Mesenchymal stem cell (in vitro differentiated cells and primary cell): ENCODE measurements around the gene MYLK.
A peak's percentile ranks its signal among the peaks of the same experiment; 100 is the strongest.

Experiments
- DNase-seq: peaks from one replicate; pipeline ENCODE4 v3.0.0-alpha.2; 2013
- H2AFZ ChIP-seq: one replicate; pipeline ENCODE4 v1.6.1; 2013; ENCODE audit warnings: low read depth, mild to moderate bottlenecking, control low read depth, inconsistent platforms, low read length, moderate library complexity
- H2AK5ac ChIP-seq: 2 replicates; pipeline ENCODE4 v1.6.1; 2013; ENCODE audit warnings: low read length, moderate library complexity, mild to moderate bottlenecking, inconsistent platforms; ENCODE audit not compliant: severe bottlenecking
- H2BK120ac ChIP-seq: one replicate; pipeline ENCODE4 v1.6.1; 2013; ENCODE audit warnings: low read depth, mild to moderate bottlenecking, inconsistent platforms, low read length, moderate library complexity
- H2BK12ac ChIP-seq, 2 experiments: one replicate each; pipeline ENCODE4 v1.6.1; 2013; ENCODE audit warnings: inconsistent platforms in 2 of 2, low read length in 2 of 2, mild to moderate bottlenecking in 2 of 2, moderate library complexity in 2 of 2, control low read depth in 1 of 2
- H2BK15ac ChIP-seq: one replicate; pipeline ENCODE4 v1.6.1; 2013; ENCODE audit warnings: mild to moderate bottlenecking, low read depth, inconsistent platforms; ENCODE audit not compliant: poor library complexity, severe bottlenecking
- H2BK5ac ChIP-seq: 2 replicates; pipeline ENCODE4 v1.6.1; 2013; ENCODE audit warnings: low read depth, mild to moderate bottlenecking, low read length, control low read depth, inconsistent platforms; ENCODE audit not compliant: poor library complexity, severe bottlenecking
- H3K14ac ChIP-seq, 2 experiments: one replicate each; pipeline ENCODE4 v1.6.1; 2013; ENCODE audit warnings: inconsistent platforms in 2 of 2, low read length in 2 of 2, control low read depth in 1 of 2, mild to moderate bottlenecking in 1 of 2, moderate library complexity in 1 of 2
- H3K18ac ChIP-seq, 2 experiments: one replicate each; pipeline ENCODE4 v1.6.1; 2013; ENCODE audit warnings: inconsistent platforms in 2 of 2, low read length in 2 of 2, control low read depth in 1 of 2, low read depth in 1 of 2, mild to moderate bottlenecking in 1 of 2
- H3K23ac ChIP-seq, 2 experiments: one replicate each; pipeline ENCODE4 v1.6.1; 2013; ENCODE audit warnings: inconsistent platforms in 2 of 2, low read length in 2 of 2, mild to moderate bottlenecking in 2 of 2, moderate library complexity in 2 of 2, control low read depth in 1 of 2
- H3K27ac ChIP-seq: 2 replicates; pipeline ENCODE4 v1.5.1; 2013; ENCODE audit warnings: mild to moderate bottlenecking, moderate library complexity, low read length, control low read depth, inconsistent platforms; ENCODE audit not compliant: poor library complexity, severe bottlenecking
- H3K27me3 ChIP-seq, 2 experiments: 2 replicates each; pipeline versions ENCODE4 v1.6.1 to v1.7.0; 2013; ENCODE audit warnings: low read length in 2 of 2, mild to moderate bottlenecking in 2 of 2, moderate library complexity in 2 of 2, control low read depth in 1 of 2, inconsistent platforms in 1 of 2; ENCODE audit not compliant: control insufficient read depth in 1 of 2, insufficient read depth in 1 of 2
- H3K36me3 ChIP-seq, 2 experiments: 2 replicates each; pipeline versions ENCODE4 v1.6.1 to v1.7.0; 2013; ENCODE audit warnings: low read length in 2 of 2, control low read depth in 1 of 2, inconsistent platforms in 1 of 2, low read depth in 1 of 2, mild to moderate bottlenecking in 1 of 2; ENCODE audit not compliant: insufficient read depth in 2 of 2, control insufficient read depth in 1 of 2
- H3K4ac ChIP-seq, 2 experiments: one replicate each; pipeline ENCODE4 v1.6.1; 2013; ENCODE audit warnings: inconsistent platforms in 2 of 2, low read length in 2 of 2, mild to moderate bottlenecking in 2 of 2, moderate library complexity in 2 of 2, control low read depth in 1 of 2, low read depth in 1 of 2
- H3K4me1 ChIP-seq: 2 replicates; pipeline ENCODE4 v1.6.1; 2013; ENCODE audit warnings: low read depth, low read length, control low read depth; ENCODE audit not compliant: control insufficient read depth, insufficient read depth
- H3K4me2 ChIP-seq: 2 replicates; pipeline ENCODE4 v1.6.1; 2013; ENCODE audit warnings: low read length, mild to moderate bottlenecking, inconsistent platforms; ENCODE audit not compliant: poor library complexity, severe bottlenecking
- H3K4me3 ChIP-seq, 2 experiments: 2 replicates each; pipeline versions ENCODE4 v1.5.1 to v1.7.0; 2013; ENCODE audit warnings: low read length in 2 of 2, mild to moderate bottlenecking in 2 of 2, control low read depth in 1 of 2, low read depth in 1 of 2; ENCODE audit not compliant: insufficient read depth in 1 of 2
- H3K79me1 ChIP-seq: replicated peaks from 2 replicates; pipeline ENCODE4 v1.6.1; 2013; ENCODE audit warnings: mild to moderate bottlenecking, control low read depth, low read length, inconsistent platforms; ENCODE audit not compliant: poor library complexity, severe bottlenecking
- H3K9ac ChIP-seq: 2 replicates; pipeline ENCODE4 v1.7.0; 2013; ENCODE audit warnings: mild to moderate bottlenecking, low read length, moderate library complexity
- H3K9me3 ChIP-seq: 2 replicates; pipeline ENCODE4 v1.7.0; 2013; ENCODE audit warnings: mild to moderate bottlenecking, low read length; ENCODE audit not compliant: control insufficient read depth
- H4K8ac ChIP-seq: one replicate; pipeline ENCODE4 v1.6.1; 2013; ENCODE audit warnings: inconsistent platforms, mild to moderate bottlenecking, low read length, moderate library complexity
- H4K91ac ChIP-seq: one replicate; pipeline ENCODE4 v1.6.1; 2013; ENCODE audit warnings: mild to moderate bottlenecking, low read length, inconsistent platforms
- WGBS: methylation state at CpG from one replicate; pipeline ENCODE4 v1.1.7; 2013; ENCODE audit warnings: mixed read lengths; 5-methylcytosine and 5-hydroxymethylcytosine counted together

The MYLK gene

DNA sequence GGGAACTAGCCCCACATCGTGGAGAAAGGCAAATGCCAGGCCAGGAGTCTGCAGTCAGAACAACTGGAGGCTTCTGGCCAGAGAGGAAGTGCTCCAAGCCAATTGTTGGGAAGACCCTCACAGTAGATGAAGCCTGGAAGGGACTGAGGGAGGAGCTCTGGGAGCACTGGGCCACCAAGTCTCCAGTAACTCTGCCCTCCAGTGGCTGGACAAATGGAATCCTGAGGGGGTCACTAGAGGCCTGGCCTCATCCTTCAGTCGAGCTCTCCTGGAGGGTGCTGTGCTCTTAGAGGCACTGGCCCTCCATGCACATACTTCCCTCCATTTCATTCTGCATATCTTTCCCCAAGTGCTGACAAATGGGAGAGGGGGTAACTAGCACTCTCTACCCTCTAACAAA lies 103.0 kb downstream of the MYLK start:
- peak overlapping the region; percentile 59 to 84 for H3K4ac ChIP-seq
- H3K4me2 ChIP-seq: no peak overlapping the region
- peak overlapping the region; percentile 24 for H4K8ac ChIP-seq
- peaks cover 27% of the 10 kb centered on the region for H3K79me1 ChIP-seq
- H3K18ac ChIP-seq: peak overlapping the region; percentile 50 to 75
- H3K4me3 ChIP-seq: no peak overlapping the region
- peak overlapping the region in 1 of 2 experiments; percentile 48 for H3K23ac ChIP-seq
- no peak overlapping the region for H2BK5ac ChIP-seq
- no peaks in the 10 kb centered on the region for H3K9me3 ChIP-seq
- peak overlapping the region; percentile 82 for H2BK15ac ChIP-seq
- no peak overlapping the region for H2AFZ ChIP-seq
- DNase-seq: no peak
- peak overlapping the region; percentile 12 to 86 for H2BK12ac ChIP-seq
- H2BK120ac ChIP-seq: peak overlapping the region; percentile 1
- peak overlapping the region; percentile 61 for H3K27ac ChIP-seq
- no peak overlapping the region for H3K9ac ChIP-seq
- peak overlapping the region in 1 of 2 experiments; percentile 13 for H3K14ac ChIP-seq
- H3K4me1 ChIP-seq: peaks cover 13% of the 10 kb centered on the region
- WGBS: 91% methylated on average over 2 of the region's 2 CpGs
- peak overlapping the region; percentile 76 for H4K91ac ChIP-seq
- H3K36me3 ChIP-seq: peaks cover 8 to 29% of the 10 kb centered on the region in 2 experiments
- no peaks in the 10 kb centered on the region for H3K27me3 ChIP-seq
- H2AK5ac ChIP-seq: peak overlapping the region; percentile 58

DNA sequence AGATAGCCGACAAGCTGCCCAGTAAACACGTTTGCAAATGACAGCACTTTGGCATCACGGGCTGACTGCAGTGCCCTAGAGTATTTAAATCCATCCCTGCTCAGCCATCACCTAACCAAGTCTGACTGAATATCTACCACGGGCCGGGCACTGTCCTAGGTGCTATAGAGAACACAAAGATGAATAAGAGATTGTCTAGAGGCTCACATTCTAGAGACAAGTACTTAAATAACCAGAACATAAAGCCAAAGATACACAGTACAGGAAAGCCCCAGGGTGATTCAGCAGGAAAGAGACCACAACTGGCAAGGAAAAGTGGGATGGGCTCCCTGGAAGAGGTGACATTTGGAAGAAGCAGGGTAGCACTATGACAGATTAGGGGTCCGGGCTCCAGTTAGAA lies 103.5 kb downstream of the MYLK start:
- 86% methylated on average over 4 of the region's 6 CpGs for WGBS
- no peak overlapping the region for H3K9ac ChIP-seq
- DNase-seq: peak; percentile 71
- H3K4ac ChIP-seq: peak overlapping the region in 1 of 2 experiments; percentile 84
- peak overlapping the region; percentile 10 to 69 for H2BK12ac ChIP-seq
- H3K23ac ChIP-seq: peak overlapping the region in 1 of 2 experiments; percentile 48
- H4K91ac ChIP-seq: no peak overlapping the region
- H3K36me3 ChIP-seq: peaks cover 8 to 32% of the 10 kb centered on the region in 2 experiments
- H3K79me1 ChIP-seq: peaks cover 30% of the 10 kb centered on the region
- H3K4me3 ChIP-seq: no peak overlapping the region
- peak overlapping the region; percentile 67 to 75 for H3K18ac ChIP-seq
- H2BK5ac ChIP-seq: no peak overlapping the region
- H3K27me3 ChIP-seq: no peaks in the 10 kb centered on the region
- no peak overlapping the region for H3K27ac ChIP-seq
- peak overlapping the region; percentile 58 for H2AK5ac ChIP-seq
- no peak overlapping the region for H2BK15ac ChIP-seq
- no peak overlapping the region for H3K4me2 ChIP-seq
- peak overlapping the region in 1 of 2 experiments; percentile 26 for H3K14ac ChIP-seq
- peaks cover 13% of the 10 kb centered on the region for H3K4me1 ChIP-seq
- H2AFZ ChIP-seq: no peak overlapping the region
- H4K8ac ChIP-seq: no peak overlapping the region
- peak overlapping the region; percentile 1 for H2BK120ac ChIP-seq
- H3K9me3 ChIP-seq: no peaks in the 10 kb centered on the region

DNA sequence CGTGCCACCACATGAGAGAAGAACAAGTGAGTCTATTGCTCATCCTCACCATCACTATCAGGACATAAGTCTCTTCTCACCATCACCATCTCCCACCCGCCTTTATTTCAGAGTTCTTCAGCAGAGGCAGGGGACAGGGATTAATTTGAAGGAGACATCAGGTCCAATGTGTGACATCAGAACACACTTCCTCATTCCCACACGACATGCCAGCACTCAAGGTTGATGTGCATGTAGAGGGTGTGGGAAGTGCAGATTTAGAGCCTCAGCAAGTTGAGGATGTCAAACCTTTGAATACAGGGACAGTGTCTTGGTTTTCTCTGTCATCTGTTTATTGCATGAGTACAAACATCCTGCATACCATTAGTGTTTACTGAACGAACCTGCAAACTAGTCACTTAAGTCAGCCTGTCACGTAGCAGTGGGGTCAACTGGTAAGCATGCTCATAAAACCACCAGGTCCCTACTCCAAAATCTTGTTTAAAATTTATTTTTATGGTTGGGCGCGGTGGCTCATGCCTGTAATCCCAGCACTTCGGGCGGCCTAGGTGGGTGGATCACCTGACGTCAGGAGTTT lies 104.4 kb downstream of the MYLK start:
- Histone ChIP-seq H2AK5ac (no peak overlapping the region), H3K14ac (no peak overlapping the region), H3K9ac (no peak overlapping the region), H3K4ac (peak overlapping the region in 1 of 2 experiments; percentile 45), H3K4me2 (no peak overlapping the region), H3K36me3 (peaks cover 8 to 31% of the 10 kb centered on the region in 2 experiments), H3K4me1 (peaks cover 13% of the 10 kb centered on the region), H2BK5ac (no peak overlapping the region), H4K8ac (no peak overlapping the region), H3K79me1 (peaks cover 27% of the 10 kb centered on the region), H2BK120ac (no peak overlapping the region), H3K18ac (peak overlapping the region in 1 of 2 experiments; percentile 67), H3K4me3 (no peak overlapping the region), H3K27ac (no peak overlapping the region), H4K91ac (peak overlapping the region; percentile 1), H3K27me3 (no peaks in the 10 kb centered on the region), H3K23ac (no peak overlapping the region), H2AFZ (no peak overlapping the region), H2BK15ac (no peak overlapping the region), H2BK12ac (peak overlapping the region in 1 of 2 experiments; percentile 75), H3K9me3 (no peaks in the 10 kb centered on the region)
- 40% methylated on average over 7 of the region's 10 CpGs for WGBS
- DNase-seq: peak; percentile 51

DNA sequence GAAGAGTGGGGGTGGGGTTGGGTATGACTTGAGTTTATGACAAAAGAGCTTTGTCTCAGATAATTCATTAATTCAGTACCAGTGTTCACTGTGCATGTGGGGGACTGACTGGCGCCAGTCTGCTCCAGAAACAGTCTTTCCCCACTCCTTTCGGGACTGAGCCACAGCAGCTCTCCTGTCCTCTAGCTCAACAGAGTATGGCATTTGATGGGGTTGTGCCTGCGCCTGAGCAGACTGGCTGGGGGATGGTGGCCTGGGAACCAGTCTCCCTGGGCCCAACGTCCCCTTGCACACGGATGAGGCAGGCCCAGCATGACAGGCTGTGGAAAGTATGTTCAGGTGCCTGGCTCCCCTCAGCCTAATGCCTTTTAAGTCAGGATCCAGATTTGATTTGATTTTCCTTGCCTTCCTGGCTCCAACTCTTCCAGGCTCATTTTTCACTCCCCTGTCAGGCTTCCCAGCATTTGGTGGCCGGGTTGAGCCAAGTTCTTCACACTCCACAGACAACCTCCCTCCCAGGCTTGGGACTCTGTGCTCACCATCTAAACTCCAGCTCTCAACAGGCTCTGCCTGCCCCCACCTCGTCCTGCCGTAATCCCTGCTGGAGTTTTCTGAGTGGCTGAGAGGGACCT lies 105.0 kb downstream of the MYLK start:
- peak overlapping the region; percentile 77 for H4K8ac ChIP-seq
- H2AK5ac ChIP-seq: no peak overlapping the region
- no peak overlapping the region for H2BK120ac ChIP-seq
- H3K27me3 ChIP-seq: no peaks in the 10 kb centered on the region
- peak overlapping the region in 1 of 2 experiments; percentile 77 for H3K23ac ChIP-seq
- peaks cover 25% of the 10 kb centered on the region for H3K79me1 ChIP-seq
- no peak for DNase-seq
- no peak overlapping the region for H2BK5ac ChIP-seq
- H3K4ac ChIP-seq: peak overlapping the region; percentile 45 to 69
- no peak overlapping the region for H2AFZ ChIP-seq
- H3K14ac ChIP-seq: peak overlapping the region in 1 of 2 experiments; percentile 63
- no peak overlapping the region for H3K27ac ChIP-seq
- H3K9ac ChIP-seq: no peak overlapping the region
- H3K4me2 ChIP-seq: no peak overlapping the region
- peak overlapping the region; percentile 1 for H4K91ac ChIP-seq
- 68% methylated on average over 8 of the region's 8 CpGs for WGBS
- peak overlapping the region; percentile 31 to 67 for H3K18ac ChIP-seq
- no peaks in the 10 kb centered on the region for H3K9me3 ChIP-seq
- H2BK15ac ChIP-seq: no peak overlapping the region
- H3K4me1 ChIP-seq: peaks cover 14% of the 10 kb centered on the region
- H3K4me3 ChIP-seq: no peak overlapping the region
- peaks cover 6 to 29% of the 10 kb centered on the region in 2 experiments for H3K36me3 ChIP-seq
- H2BK12ac ChIP-seq: peak overlapping the region; percentile 20 to 75
